GM23338 (cell line): ENCODE measurements around the gene KHDC3L. TPM values are rescaled to one million over a fixed set of nuclear protein-coding genes. Genes with fewer than 3 reads are reported as not detected.

Experiments used
- ATAC-seq: fragments of 200-7000 bp; cut with Tn5 transposase; 3 replicates; pipeline ENCODE4 v1.9.1; 2020
- DNase-seq: peaks from one replicate; pipeline ENCODE4 v3.0.0-alpha.2; 2015; ENCODE audit warnings: low spot score
- H2AFZ ChIP-seq: fragments of 200-600 bp; sonication (generic); 2 replicates; pipeline ENCODE4 v1.8.0; 2016; ENCODE audit warnings: antibody characterized with exemption, mild to moderate bottlenecking, moderate library complexity
- H3F3A ChIP-seq: fragments of 200-600 bp; sonication (generic); replicated peaks from 2 replicates; pipeline ENCODE4 v1.8.0; 2017; ENCODE audit warnings: antibody characterized with exemption, mixed run types, low read depth
- H3K27ac ChIP-seq: fragments of 200-600 bp; sonication (generic); 2 replicates; pipeline ENCODE4 v1.6.1; 2016; ENCODE audit warnings: low read depth
- H3K27me3 ChIP-seq: fragments of 200-600 bp; sonication (generic); 2 replicates; pipeline ENCODE4 v1.8.0; 2016; ENCODE audit warnings: mild to moderate bottlenecking, mixed run types, moderate library complexity; ENCODE audit not compliant: insufficient read depth
- H3K36me3 ChIP-seq: fragments of 200-600 bp; sonication (generic); 2 replicates; pipeline ENCODE4 v1.8.0; 2016; ENCODE audit warnings: mild to moderate bottlenecking; ENCODE audit not compliant: insufficient read depth
- H3K4me1 ChIP-seq: fragments of 200-600 bp; sonication (generic); 2 replicates; pipeline ENCODE4 v1.8.0; 2016; ENCODE audit warnings: mild to moderate bottlenecking, moderate library complexity; ENCODE audit not compliant: insufficient read depth
- H3K4me2 ChIP-seq: fragments of 200-600 bp; sonication (generic); 2 replicates; pipeline ENCODE4 v1.7.1; 2017; ENCODE audit warnings: mixed run types
- H3K4me3 ChIP-seq: fragments of 200-600 bp; sonication (generic); 2 replicates; pipeline ENCODE4 v1.6.1; 2016; ENCODE audit warnings: mixed run types
- H3K79me2 ChIP-seq: fragments of 200-600 bp; sonication (generic); replicated peaks from 2 replicates; pipeline ENCODE4 v1.8.0; 2017; ENCODE audit warnings: mild to moderate bottlenecking; ENCODE audit not compliant: insufficient read depth
- H3K9me2 ChIP-seq: fragments of 200-600 bp; sonication (generic); 2 replicates; pipeline ENCODE4 v1.8.0; 2017; ENCODE audit not compliant: insufficient read depth
- H4K20me1 ChIP-seq: fragments of 200-600 bp; sonication (generic); replicated peaks from 2 replicates; pipeline ENCODE4 v1.8.0; 2017; ENCODE audit warnings: mild to moderate bottlenecking; ENCODE audit not compliant: insufficient read depth
- H3K27ac Mint-ChIP-seq: 2 replicates; pipeline ENCODE4 v1.8.0; 2020; ENCODE audit warnings: inconsistent platforms, mild to moderate bottlenecking, moderate library complexity, mixed read lengths
- H3K27me3 Mint-ChIP-seq: 3 replicates; pipeline ENCODE4 v1.8.0; 2022; ENCODE audit warnings: low read depth, mild to moderate bottlenecking, moderate library complexity, mixed read lengths, inconsistent platforms; ENCODE audit not compliant: insufficient read depth, poor library complexity
- H3K36me3 Mint-ChIP-seq: 3 replicates; pipeline ENCODE4 v1.8.0; 2021; ENCODE audit warnings: low read depth, mild to moderate bottlenecking, inconsistent platforms, moderate library complexity, mixed read lengths
- H3K4me1 Mint-ChIP-seq: 3 replicates; pipeline ENCODE4 v1.8.0; 2020; ENCODE audit warnings: mild to moderate bottlenecking, inconsistent platforms, mixed read lengths
- H3K4me3 Mint-ChIP-seq: 3 replicates; pipeline ENCODE4 v1.8.0; 2021; ENCODE audit warnings: moderate library complexity, mild to moderate bottlenecking, inconsistent platforms, mixed read lengths
- H3K9me3 Mint-ChIP-seq: 3 replicates; pipeline ENCODE4 v1.8.0; 2020; ENCODE audit warnings: moderate library complexity, mild to moderate bottlenecking, inconsistent platforms, mixed read lengths
- EZH2 ChIP-seq: fragments of 200-600 bp; sonication (generic); IDR thresholded peaks from one replicate; pipeline ENCODE4 v1.8.0; 2017; ENCODE audit warnings: antibody characterized with exemption, mild to moderate bottlenecking, low read depth; ENCODE audit not compliant: unreplicated experiment
- EZH2phosphoT487 ChIP-seq: fragments of 200-600 bp; sonication (generic); IDR thresholded peaks from one replicate; pipeline ENCODE4 v1.8.1; 2018; ENCODE audit warnings: antibody characterized with exemption; ENCODE audit not compliant: unreplicated experiment
- JUNB ChIP-seq: IDR thresholded peaks from one replicate; pipeline ENCODE4 v1.6.1; 2016; ENCODE audit warnings: antibody characterized with exemption; ENCODE audit not compliant: unreplicated experiment
- NANOG ChIP-seq: IDR thresholded peaks from 2 replicates; pipeline ENCODE4 v1.6.1; 2016; ENCODE audit warnings: antibody characterized with exemption, borderline replicate concordance
- ZNF114 ChIP-seq: fragments of 250-450 bp; sonication (Bioruptor Pico); IDR thresholded peaks from 2 replicates; pipeline ENCODE4 v1.5.0; 2020; ENCODE audit warnings: mild to moderate bottlenecking, moderate library complexity
- ZNF331 ChIP-seq: fragments of 250-450 bp; sonication (Bioruptor Pico); IDR thresholded peaks from 2 replicates; pipeline ENCODE4 v1.5.0; 2020; ENCODE audit warnings: low read depth, mild to moderate bottlenecking, moderate library complexity
- polyA plus RNA-seq: library from polyadenylated mRNA; unstranded; fragments of >200 nt; fragmentation: Nextera tagmentation; extraction: Ambion mirVana; gene quantifications from 2 replicates; pipeline ENCODE4 v1.2.1, GENCODE V29; 2016
- total RNA-seq: library from RNA; depleted of rRNA; stranded (reverse); fragments of >200 nt; shearing (Covaris generic); gene quantifications from 2 replicates; pipeline ENCODE4 v1.2.3, GENCODE V29; 2014
- TF ChIP-seq, protein P1 (sequence below): IDR thresholded peaks from 2 replicates; pipeline ENCODE4 v1.6.1; 2016; ENCODE audit warnings: antibody characterized with exemption
- TF ChIP-seq, protein P2 (sequence below), 2 experiments: fragments of 200-600 bp in 1 of 2; sonication (generic) in 1 of 2; conservative IDR thresholded peaks; 2 replicates each; pipeline versions ENCODE4 v1.5.1 to v1.6.1; 2016 to 2017; ENCODE audit warnings: antibody characterized with exemption in 2 of 2, low read depth in 2 of 2, mild to moderate bottlenecking in 2 of 2, moderate library complexity in 1 of 2
- TF ChIP-seq, protein P3 (sequence below): fragments of 250-450 bp; sonication (Bioruptor Pico); IDR thresholded peaks from 2 replicates; pipeline ENCODE4 v1.5.0; 2020; ENCODE audit warnings: mild to moderate bottlenecking, moderate library complexity

The KHDC3L gene
- total and polyA plus RNA-seq, 2 experiments from 2014 or later = not detected

DNA sequence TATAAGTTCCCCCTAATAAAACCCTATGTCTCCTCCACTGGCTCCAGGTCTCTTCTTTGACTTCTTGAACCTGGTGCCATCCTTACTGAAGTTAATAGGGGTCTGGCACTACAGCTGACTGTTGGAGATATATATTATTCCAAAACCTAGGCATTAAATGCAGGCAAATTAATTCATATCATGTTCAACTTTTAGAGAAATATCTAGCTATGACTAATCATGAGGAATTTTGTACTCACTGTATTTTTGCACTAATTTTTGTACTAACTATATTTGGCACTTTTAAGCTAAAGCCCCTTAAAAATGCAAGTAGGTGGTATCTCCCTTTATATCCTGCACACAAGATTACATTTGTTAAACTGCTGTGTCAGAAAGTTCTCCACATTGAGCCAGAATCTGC lies 19.3 kb upstream of the KHDC3L start:
- Mint-ChIP-seq H3K27me3 (peaks cover 9% of the 10 kb centered on the region), H3K27ac (no peak overlapping the region), H3K4me3 (no peak overlapping the region), H3K4me1 (peaks cover 20% of the 10 kb centered on the region), H3K36me3 (peaks cover 2% of the 10 kb centered on the region; the same call in 2 of the 3 replicates), H3K9me3 (peaks cover 2% of the 10 kb centered on the region; the same call in 1 of the 3 replicates)
- Histone ChIP-seq H3K4me2 (no peak overlapping the region), H3K4me1 (peaks cover 11% of the 10 kb centered on the region; the same call in 1 of the 2 replicates), H3K9me2 (no peaks in the 10 kb centered on the region), H3K36me3 (no peaks in the 10 kb centered on the region), H2AFZ (no peak overlapping the region), H4K20me1 (no peaks in the 10 kb centered on the region), H3F3A (0 out of 2 replicates have a peak, but pooled peaks cover 2% of the 10 kb centered on the region), H3K27me3 (no peaks in the 10 kb centered on the region), H3K4me3 (no peak overlapping the region), H3K79me2 (no peaks in the 10 kb centered on the region), H3K27ac (no peak overlapping the region)
- no peak for DNase-seq
- no peak for ATAC-seq
- no peak for TF ChIP-seq ZNF114 (CRISPR knock-in tag)
- TF ChIP-seq EZH2 = no peak
- no peak for TF ChIP-seq JUNB

DNA sequence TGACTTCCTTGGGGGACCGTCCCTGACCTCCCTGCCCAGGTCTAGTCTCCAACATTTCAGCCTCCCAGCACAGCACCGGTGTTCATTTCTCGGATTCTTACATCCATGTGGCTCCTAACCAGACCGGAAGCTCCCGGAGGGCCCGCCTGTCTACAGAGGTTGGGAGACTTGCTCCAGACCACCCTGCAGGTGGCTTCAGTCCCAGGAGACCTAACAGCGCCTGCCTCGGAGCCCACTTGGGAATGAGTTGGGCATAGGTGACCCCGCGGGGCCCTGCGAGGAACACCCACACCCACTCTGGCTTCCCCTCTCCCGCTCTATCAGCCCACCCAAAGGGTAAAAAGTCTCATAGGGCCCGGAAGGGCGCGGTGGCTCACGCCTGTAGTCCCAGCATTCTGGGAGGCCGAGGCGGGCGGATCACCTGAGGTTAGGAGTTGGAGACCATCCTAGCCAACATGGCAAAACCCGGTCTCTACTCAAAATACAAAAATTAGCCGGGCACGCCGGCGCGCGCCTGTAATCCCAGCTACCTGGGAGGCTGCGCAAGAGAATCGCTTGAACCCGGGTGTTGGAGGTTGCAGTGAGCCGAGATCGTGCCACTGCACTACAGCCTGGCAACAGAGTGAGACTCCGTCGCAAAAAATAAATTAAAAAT lies 13.8 kb upstream of the KHDC3L start:
- H3K36me3 Mint-ChIP-seq = peaks cover 6% of the 10 kb centered on the region; the same call in 2 of the 3 replicates
- no peak overlapping the region; the same call in 1 of the 2 replicates for H3K4me2 ChIP-seq
- H3K79me2 ChIP-seq = no peaks in the 10 kb centered on the region
- no peaks in the 10 kb centered on the region for H3K36me3 ChIP-seq
- H3K4me1 Mint-ChIP-seq = peaks cover 36% of the 10 kb centered on the region
- 0 out of 2 replicates have a peak, but pooled peaks cover 9% of the 10 kb centered on the region for H3F3A ChIP-seq
- H3K4me1 ChIP-seq = peaks cover 35% of the 10 kb centered on the region
- DNase-seq (peak; percentile 42), ATAC-seq (peak; percentile 52)
- no peaks in the 10 kb centered on the region; the same call in 1 of the 2 replicates for H3K9me2 ChIP-seq
- H3K27me3 Mint-ChIP-seq = peaks cover 22% of the 10 kb centered on the region
- H3K27ac ChIP-seq = peak overlapping the region; percentile 70
- H3K27ac Mint-ChIP-seq = peak overlapping the region; percentile 81; the same call in 1 of the 2 replicates
- peak overlapping the region; percentile 66 for H2AFZ ChIP-seq
- no peak overlapping the region for H3K4me3 Mint-ChIP-seq
- H3K9me3 Mint-ChIP-seq = peaks cover 12% of the 10 kb centered on the region; the same call in 2 of the 3 replicates
- no peaks in the 10 kb centered on the region for H4K20me1 ChIP-seq
- H3K4me3 ChIP-seq = no peak overlapping the region
- no peaks in the 10 kb centered on the region for H3K27me3 ChIP-seq
- TF ChIP-seq ZNF331 (no peak), NANOG (no peak), EZH2 (no peak), EZH2phosphoT487 (no peak)
- TF ChIP-seq, protein P1, sequence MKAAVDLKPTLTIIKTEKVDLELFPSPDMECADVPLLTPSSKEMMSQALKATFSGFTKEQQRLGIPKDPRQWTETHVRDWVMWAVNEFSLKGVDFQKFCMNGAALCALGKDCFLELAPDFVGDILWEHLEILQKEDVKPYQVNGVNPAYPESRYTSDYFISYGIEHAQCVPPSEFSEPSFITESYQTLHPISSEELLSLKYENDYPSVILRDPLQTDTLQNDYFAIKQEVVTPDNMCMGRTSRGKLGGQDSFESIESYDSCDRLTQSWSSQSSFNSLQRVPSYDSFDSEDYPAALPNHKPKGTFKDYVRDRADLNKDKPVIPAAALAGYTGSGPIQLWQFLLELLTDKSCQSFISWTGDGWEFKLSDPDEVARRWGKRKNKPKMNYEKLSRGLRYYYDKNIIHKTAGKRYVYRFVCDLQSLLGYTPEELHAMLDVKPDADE = no peak
- TF ChIP-seq, protein P2, sequence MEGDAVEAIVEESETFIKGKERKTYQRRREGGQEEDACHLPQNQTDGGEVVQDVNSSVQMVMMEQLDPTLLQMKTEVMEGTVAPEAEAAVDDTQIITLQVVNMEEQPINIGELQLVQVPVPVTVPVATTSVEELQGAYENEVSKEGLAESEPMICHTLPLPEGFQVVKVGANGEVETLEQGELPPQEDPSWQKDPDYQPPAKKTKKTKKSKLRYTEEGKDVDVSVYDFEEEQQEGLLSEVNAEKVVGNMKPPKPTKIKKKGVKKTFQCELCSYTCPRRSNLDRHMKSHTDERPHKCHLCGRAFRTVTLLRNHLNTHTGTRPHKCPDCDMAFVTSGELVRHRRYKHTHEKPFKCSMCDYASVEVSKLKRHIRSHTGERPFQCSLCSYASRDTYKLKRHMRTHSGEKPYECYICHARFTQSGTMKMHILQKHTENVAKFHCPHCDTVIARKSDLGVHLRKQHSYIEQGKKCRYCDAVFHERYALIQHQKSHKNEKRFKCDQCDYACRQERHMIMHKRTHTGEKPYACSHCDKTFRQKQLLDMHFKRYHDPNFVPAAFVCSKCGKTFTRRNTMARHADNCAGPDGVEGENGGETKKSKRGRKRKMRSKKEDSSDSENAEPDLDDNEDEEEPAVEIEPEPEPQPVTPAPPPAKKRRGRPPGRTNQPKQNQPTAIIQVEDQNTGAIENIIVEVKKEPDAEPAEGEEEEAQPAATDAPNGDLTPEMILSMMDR (conservative IDR thresholded peaks at IDR 0.05; ENCODE audit: low read depth in 2 of 2) = no peak
- TF ChIP-seq, protein P3, sequence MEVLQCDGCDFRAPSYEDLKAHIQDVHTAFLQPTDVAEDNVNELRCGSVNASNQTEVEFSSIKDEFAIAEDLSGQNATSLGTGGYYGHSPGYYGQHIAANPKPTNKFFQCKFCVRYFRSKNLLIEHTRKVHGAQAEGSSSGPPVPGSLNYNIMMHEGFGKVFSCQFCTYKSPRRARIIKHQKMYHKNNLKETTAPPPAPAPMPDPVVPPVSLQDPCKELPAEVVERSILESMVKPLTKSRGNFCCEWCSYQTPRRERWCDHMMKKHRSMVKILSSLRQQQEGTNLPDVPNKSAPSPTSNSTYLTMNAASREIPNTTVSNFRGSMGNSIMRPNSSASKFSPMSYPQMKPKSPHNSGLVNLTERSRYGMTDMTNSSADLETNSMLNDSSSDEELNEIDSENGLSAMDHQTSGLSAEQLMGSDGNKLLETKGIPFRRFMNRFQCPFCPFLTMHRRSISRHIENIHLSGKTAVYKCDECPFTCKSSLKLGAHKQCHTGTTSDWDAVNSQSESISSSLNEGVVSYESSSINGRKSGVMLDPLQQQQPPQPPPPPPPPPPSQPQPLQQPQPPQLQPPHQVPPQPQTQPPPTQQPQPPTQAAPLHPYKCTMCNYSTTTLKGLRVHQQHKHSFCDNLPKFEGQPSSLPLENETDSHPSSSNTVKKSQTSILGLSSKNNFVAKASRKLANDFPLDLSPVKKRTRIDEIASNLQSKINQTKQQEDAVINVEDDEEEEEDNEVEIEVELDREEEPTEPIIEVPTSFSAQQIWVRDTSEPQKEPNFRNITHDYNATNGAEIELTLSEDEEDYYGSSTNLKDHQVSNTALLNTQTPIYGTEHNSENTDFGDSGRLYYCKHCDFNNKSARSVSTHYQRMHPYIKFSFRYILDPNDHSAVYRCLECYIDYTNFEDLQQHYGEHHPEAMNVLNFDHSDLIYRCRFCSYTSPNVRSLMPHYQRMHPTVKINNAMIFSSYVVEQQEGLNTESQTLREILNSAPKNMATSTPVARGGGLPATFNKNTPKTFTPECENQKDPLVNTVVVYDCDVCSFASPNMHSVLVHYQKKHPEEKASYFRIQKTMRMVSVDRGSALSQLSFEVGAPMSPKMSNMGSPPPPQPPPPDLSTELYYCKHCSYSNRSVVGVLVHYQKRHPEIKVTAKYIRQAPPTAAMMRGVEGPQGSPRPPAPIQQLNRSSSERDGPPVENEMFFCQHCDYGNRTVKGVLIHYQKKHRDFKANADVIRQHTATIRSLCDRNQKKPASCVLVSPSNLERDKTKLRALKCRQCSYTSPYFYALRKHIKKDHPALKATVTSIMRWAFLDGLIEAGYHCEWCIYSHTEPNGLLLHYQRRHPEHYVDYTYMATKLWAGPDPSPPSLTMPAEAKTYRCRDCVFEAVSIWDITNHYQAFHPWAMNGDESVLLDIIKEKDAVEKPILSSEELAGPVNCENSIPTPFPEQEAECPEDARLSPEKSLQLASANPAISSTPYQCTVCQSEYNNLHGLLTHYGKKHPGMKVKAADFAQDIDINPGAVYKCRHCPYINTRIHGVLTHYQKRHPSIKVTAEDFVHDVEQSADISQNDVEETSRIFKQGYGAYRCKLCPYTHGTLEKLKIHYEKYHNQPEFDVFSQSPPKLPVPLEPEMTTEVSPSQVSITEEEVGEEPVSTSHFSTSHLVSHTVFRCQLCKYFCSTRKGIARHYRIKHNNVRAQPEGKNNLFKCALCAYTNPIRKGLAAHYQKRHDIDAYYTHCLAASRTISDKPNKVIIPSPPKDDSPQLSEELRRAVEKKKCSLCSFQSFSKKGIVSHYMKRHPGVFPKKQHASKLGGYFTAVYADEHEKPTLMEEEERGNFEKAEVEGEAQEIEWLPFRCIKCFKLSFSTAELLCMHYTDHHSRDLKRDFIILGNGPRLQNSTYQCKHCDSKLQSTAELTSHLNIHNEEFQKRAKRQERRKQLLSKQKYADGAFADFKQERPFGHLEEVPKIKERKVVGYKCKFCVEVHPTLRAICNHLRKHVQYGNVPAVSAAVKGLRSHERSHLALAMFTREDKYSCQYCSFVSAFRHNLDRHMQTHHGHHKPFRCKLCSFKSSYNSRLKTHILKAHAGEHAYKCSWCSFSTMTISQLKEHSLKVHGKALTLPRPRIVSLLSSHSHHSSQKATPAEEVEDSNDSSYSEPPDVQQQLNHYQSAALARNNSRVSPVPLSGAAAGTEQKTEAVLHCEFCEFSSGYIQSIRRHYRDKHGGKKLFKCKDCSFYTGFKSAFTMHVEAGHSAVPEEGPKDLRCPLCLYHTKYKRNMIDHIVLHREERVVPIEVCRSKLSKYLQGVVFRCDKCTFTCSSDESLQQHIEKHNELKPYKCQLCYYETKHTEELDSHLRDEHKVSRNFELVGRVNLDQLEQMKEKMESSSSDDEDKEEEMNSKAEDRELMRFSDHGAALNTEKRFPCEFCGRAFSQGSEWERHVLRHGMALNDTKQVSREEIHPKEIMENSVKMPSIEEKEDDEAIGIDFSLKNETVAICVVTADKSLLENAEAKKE (CRISPR knock-in tag) = no peak
